GM18517 (cell line): ENCODE data around the gene LCE2B.

Source experiments
- ATAC-seq: cut with Tn5 transposase; IDR thresholded peaks from one replicate; pipeline ENCODE4 v1.9.1; 2021; ENCODE audit warnings: mild to moderate bottlenecking, moderate library complexity; ENCODE audit not compliant: unreplicated experiment

Gene LCE2B

GRCh38 chr1:152728986-152729385, 43.1 kb downstream of the LCE2B start:
- no peak for ATAC-seq

GRCh38 chr1:152735648-152736047, 49.7 kb downstream of the LCE2B start:
- ATAC-seq: no peak
